Small intestine (tissue), 7 donors: Measurements from ENCODE around the gene PPP1R14C. TPM values are rescaled to one million over a fixed set of nuclear protein-coding genes. Genes with fewer than 3 reads are reported as not detected.

Source experiments
- DNase-seq, 2 donors: peaks; one replicate each; pipeline versions ENCODE4 v3.0.0 to v3.0.0-alpha.2; 2013
- FAIRE-seq: peaks from 2 replicates; lab custom pipeline; 2012; peaks lifted over from hg19 to GRCh38; lab: Jason Lieb, UNC
- H3K27ac ChIP-seq, 3 donors: one replicate each; pipeline ENCODE4 v1.5.1; 2013; ENCODE audit warnings: low read length in 2 of 3, mild to moderate bottlenecking in 2 of 3, control low read depth in 1 of 3, inconsistent platforms in 1 of 3, low read depth in 1 of 3, moderate library complexity in 1 of 3
- H3K27me3 ChIP-seq, 3 donors: one replicate each; pipeline ENCODE4 v1.6.1; 2013; ENCODE audit warnings: low read length in 3 of 3, inconsistent platforms in 1 of 3; ENCODE audit not compliant: control insufficient read depth in 3 of 3, insufficient read depth in 3 of 3
- H3K36me3 ChIP-seq, 3 donors: one replicate each; pipeline ENCODE4 v1.6.1; 2013; ENCODE audit warnings: low read length in 3 of 3, inconsistent platforms in 1 of 3, low read depth in 1 of 3, mild to moderate bottlenecking in 1 of 3, moderate library complexity in 1 of 3; ENCODE audit not compliant: control insufficient read depth in 3 of 3, insufficient read depth in 2 of 3
- H3K4me1 ChIP-seq, 3 donors: one replicate each; pipeline ENCODE4 v1.6.1; 2013; ENCODE audit warnings: low read length in 2 of 3, inconsistent platforms in 1 of 3, low read depth in 1 of 3, mild to moderate bottlenecking in 1 of 3, moderate library complexity in 1 of 3; ENCODE audit not compliant: control insufficient read depth in 3 of 3, insufficient read depth in 2 of 3
- H3K4me3 ChIP-seq, 3 donors: one replicate each; pipeline ENCODE4 v1.5.1; 2013; ENCODE audit warnings: low read length in 3 of 3, control low read depth in 1 of 3, inconsistent platforms in 1 of 3, low read depth in 1 of 3, mild to moderate bottlenecking in 1 of 3, moderate library complexity in 1 of 3
- H3K9me3 ChIP-seq, 2 donors: one replicate each; pipeline ENCODE4 v1.6.1; 2013; ENCODE audit warnings: low read depth in 1 of 2, low read length in 1 of 2; ENCODE audit not compliant: control insufficient read depth in 2 of 2, insufficient read depth in 1 of 2
- WGBS, 3 donors: extraction: QIAGEN DNeasy Blood & Tissue Kit; methylation state at CpG; one replicate each; pipeline ENCODE4 v1.1.7; 2013; 5-methylcytosine and 5-hydroxymethylcytosine counted together
- polyA plus RNA-seq, 4 donors: library from polyadenylated mRNA; stranded (reverse) in 3 of 4; unstranded in 1 of 4; fragments of 200-250 nt in 3 of 4; fragments of 120-200 nt in 1 of 4; gene quantifications; one replicate each; pipeline versions ENCODE4 v1.2.1 to v1.2.3, GENCODE V29; 2013
- donor health status: healthy with polysubstance abuse.
- donor health status: control.
- donor health status: control.
- donor health status: Bipolar disorder and iron deficiency.
- donor health status: healthy.

The PPP1R14C gene
- polyA plus RNA-seq, 4 donors = 2.4 to 14.3 (median 11.5) TPM

DNA sequence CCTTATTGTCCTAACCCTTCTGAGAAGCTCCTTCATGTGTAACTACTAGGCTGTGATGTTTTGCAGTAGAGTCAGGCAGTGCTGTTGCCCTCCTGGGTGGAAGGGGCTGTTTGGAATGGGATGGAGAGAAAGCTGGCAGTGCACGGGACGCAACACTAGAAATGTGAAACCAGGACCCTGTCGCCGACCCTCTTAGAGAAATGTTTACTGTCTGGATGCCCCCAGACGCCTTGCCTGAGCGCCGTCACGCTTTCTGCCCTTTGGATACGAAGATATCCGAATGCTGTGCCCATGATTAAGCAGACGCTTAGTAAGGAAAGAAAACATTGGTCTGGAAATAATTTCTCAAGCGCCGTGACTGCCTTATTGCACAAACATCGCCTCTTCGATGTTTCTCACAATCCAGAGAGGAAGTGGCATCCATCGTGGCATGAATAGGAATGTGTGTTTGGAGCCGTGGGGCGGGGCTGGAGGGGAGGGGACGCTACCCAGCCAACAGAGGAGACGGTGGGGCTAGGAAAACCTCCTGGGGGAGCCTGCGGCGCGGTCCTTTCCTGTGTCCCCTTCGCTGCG lies 661 bp upstream of the PPP1R14C start:
- H3K27me3 ChIP-seq = peaks cover 4 to 60% (median 14%) of the 10 kb centered on the region in 3 donors
- WGBS, 3 donors = 5 to 8% (median 7%) methylated on average over 25 of the region's 25 CpGs
- peak in 1 of 2 donors; percentile 43 for DNase-seq

DNA sequence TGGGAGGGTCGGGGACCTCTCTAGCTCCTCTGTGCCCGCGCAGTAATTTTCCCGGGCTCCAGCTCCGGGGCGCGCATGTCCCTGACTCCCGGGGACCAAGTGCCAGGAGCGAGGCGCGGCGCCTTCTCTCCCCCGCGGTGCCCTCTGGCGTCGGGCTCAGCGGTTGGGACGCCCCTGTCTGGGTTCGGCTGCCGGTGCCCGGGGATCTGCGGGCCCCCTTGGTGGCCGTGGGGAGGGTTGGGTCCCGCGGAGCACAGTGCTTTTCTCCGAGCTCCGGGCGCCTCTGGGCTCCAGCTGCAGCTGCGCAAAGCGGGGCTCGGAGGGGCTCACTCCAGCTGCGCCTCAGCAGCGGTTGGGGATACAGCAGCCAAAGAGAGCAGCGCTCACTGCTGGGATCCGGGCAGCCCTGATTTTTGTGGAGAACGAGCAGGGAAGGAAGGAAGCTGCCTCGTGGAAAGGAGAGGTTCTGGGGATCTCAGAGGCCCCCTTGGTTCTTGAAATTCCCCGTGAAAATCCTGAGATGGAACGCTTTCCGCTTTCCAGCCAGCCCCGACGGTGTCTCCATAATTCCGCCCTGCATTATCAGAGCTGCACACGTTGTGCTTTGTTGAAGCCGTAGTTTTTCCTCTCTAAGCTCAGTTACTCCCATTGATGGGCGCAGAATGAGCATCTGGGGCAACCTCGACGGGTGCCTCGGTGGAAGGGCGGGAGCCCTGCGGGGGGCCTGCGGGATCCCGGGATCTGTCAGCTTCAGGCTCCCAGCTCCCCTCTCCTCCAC lies 861 bp downstream of the PPP1R14C start:
- WGBS, 3 donors = 2 to 3% (median 2%) methylated on average over 47 to 53 of the region's 53 CpGs
- Histone ChIP-seq H3K4me3 (peak overlapping the region; percentile 35 to 76 (median 57)), H3K36me3 (no peaks in the 10 kb centered on the region), H3K27ac (no peak overlapping the region), H3K27me3 (peaks cover 4 to 62% (median 14%) of the 10 kb centered on the region in 3 donors), H3K9me3 (no peaks in the 10 kb centered on the region), H3K4me1 (peaks cover 0 to 9% (median 3%) of the 10 kb centered on the region in 3 donors)
- DNase-seq (peak; percentile 27 to 51), FAIRE-seq (no peak)

More for the DNA sequence above, 661 bp upstream of the PPP1R14C start:
- H3K4me1 ChIP-seq = peaks cover 0 to 9% (median 3%) of the 10 kb centered on the region in 3 donors
- H3K27ac ChIP-seq = no peak overlapping the region
- no peaks in the 10 kb centered on the region for H3K36me3 ChIP-seq
- H3K9me3 ChIP-seq = no peaks in the 10 kb centered on the region
- H3K4me3 ChIP-seq = peak overlapping the region; percentile 37 to 76 (median 39)
- FAIRE-seq = no peak

DNA sequence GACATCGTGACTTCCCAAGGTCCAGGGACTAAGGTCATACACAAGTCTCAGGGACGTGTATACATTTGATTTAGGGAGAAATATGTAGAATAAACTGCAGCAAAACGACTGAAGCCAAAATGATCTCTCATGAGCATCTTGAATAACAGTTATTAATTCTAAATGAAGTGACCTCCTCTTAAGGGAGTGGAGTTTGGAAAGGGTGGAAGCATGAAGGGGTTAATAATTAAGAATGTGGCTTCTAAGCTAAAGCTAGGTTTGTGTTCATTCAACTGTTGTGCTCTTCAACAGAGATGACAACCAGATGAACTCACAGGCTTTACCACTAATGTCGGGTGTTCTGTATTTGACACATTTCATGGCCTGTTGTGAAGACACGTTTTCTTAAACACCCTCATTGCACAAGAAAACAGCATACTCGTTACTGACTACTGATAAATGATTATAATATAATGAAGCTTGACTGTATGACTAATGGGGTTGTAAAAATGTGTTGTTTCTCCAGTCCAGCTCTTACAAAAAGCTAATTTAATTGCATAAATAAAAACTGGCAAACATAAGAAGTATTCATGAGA lies 1.5 kb downstream of the PPP1R14C start:
- Histone ChIP-seq H3K36me3 (no peaks in the 10 kb centered on the region), H3K9me3 (no peaks in the 10 kb centered on the region), H3K4me1 (peaks cover 0 to 9% (median 3%) of the 10 kb centered on the region in 3 donors), H3K27me3 (peaks cover 4 to 60% (median 14%) of the 10 kb centered on the region in 3 donors), H3K4me3 (peak overlapping the region in 1 of 3 donors; percentile 76), H3K27ac (no peak overlapping the region)
- WGBS, 3 donors = 7 to 20% (median 14%) methylated on average over 6 of the region's 6 CpGs
- DNase-seq = no peak
- FAIRE-seq = no peak

DNA sequence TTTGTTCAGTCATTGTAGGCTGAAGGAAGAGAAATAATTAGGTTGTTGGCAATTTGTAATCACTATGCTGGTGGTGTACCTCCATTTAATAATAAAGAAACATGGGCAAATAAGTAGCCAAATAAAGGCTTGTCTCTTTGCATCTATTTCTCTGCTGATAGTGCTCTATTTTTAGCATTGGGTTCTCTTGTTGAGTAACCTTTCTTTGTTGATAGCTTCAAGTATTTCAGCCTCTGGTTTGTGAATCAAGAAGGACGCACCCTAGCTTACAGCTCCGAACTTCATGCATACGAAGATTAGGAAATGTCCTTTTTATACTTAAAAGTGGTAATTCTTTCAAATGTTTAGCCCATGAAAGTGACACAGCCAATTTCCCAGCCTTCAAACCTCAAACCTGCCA lies 2.6 kb downstream of the PPP1R14C start:
- FAIRE-seq (no peak), DNase-seq (no peak)
- Histone ChIP-seq H3K9me3 (no peaks in the 10 kb centered on the region), H3K27ac (no peak overlapping the region), H3K27me3 (peaks cover 4 to 63% (median 14%) of the 10 kb centered on the region in 3 donors), H3K36me3 (no peaks in the 10 kb centered on the region), H3K4me3 (no peak overlapping the region), H3K4me1 (peaks cover 0 to 9% (median 3%) of the 10 kb centered on the region in 3 donors)
- 66 to 87% (median 75%) methylated on average over 3 of the region's 3 CpGs for WGBS, 3 donors

DNA sequence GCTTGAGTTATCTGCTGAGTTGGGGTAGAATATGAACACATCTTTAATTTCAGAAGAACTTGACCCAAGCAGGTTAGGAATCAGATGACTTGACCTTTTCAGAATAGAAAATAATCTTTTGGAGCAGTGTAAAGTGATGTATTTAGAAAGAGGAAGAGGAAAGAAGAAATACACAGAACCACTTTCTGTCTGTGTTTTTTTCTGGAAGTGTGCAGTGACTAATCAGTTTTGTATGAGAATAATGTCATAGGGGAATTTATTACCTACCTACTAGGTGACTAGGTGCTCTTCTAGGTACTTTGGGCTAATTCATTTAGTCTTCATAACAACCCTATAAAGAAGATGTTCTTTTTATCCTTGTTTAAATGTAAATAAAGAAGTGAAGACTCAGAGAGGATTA lies 3.0 kb downstream of the PPP1R14C start:
- Histone ChIP-seq H3K27me3 (peaks cover 4 to 63% (median 14%) of the 10 kb centered on the region in 3 donors), H3K27ac (no peak overlapping the region), H3K9me3 (no peaks in the 10 kb centered on the region), H3K4me3 (no peak overlapping the region), H3K4me1 (peaks cover 2 to 9% (median 3%) of the 10 kb centered on the region in 3 donors), H3K36me3 (no peaks in the 10 kb centered on the region)
- FAIRE-seq (no peak), DNase-seq (no peak)

DNA sequence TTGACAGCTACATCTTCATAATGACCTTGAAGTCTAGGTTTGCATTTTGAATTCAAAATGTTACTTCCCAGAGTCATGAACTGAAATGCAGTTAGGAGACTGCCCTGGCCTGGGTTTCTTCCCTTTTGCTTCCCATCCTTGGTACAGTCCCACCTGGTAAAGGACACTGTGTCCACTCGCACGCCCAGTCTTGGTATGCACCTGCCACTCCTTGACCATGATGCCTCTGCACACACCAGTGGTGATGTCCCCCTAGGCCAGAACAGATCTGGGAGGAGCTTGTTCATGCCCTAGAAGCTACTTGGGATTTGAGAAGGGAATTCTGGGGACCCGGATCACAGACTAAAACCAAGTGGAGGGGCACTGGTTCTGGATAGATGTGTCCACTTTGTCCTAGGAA lies 3.6 kb downstream of the PPP1R14C start:
- Histone ChIP-seq H3K36me3 (no peaks in the 10 kb centered on the region), H3K4me1 (peaks cover 3 to 12% (median 4%) of the 10 kb centered on the region in 3 donors), H3K4me3 (no peak overlapping the region), H3K9me3 (no peaks in the 10 kb centered on the region), H3K27ac (no peak overlapping the region), H3K27me3 (peaks cover 4 to 62% (median 10%) of the 10 kb centered on the region in 3 donors)
- 86 to 94% (median 93%) methylated on average over 3 of the region's 3 CpGs for WGBS, 3 donors
- FAIRE-seq (no peak), DNase-seq (no peak)

DNA sequence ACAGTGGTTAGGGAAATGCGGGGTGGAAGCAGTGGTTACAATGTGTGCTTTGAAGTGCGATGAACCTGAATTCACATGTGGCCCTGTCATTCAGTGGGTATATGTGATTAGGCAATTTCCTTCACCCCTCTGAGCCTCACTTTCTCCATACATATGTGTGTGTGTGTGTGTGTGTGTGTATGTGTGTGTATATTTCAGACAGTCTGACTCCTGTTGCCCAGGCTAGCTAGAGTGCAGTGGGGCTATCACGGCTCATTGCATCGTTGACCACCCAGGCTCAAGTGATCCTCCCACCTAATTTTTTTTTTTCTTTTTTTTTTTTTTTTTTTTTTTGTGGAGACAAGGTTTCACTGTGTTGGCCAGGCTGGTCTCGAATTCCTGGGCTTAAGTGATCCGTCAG lies 6.3 kb downstream of the PPP1R14C start:
- H3K4me1 ChIP-seq = peaks cover 0 to 18% (median 4%) of the 10 kb centered on the region in 3 donors
- no peak for FAIRE-seq
- H3K4me3 ChIP-seq = no peak overlapping the region
- no peak for DNase-seq
- 80 to 89% (median 88%) methylated on average over 6 of the region's 6 CpGs for WGBS, 3 donors
- H3K27ac ChIP-seq = no peak overlapping the region
- H3K36me3 ChIP-seq = no peaks in the 10 kb centered on the region
- H3K27me3 ChIP-seq = peaks cover 0 to 38% (median 5%) of the 10 kb centered on the region in 3 donors
- H3K9me3 ChIP-seq = no peaks in the 10 kb centered on the region

DNA sequence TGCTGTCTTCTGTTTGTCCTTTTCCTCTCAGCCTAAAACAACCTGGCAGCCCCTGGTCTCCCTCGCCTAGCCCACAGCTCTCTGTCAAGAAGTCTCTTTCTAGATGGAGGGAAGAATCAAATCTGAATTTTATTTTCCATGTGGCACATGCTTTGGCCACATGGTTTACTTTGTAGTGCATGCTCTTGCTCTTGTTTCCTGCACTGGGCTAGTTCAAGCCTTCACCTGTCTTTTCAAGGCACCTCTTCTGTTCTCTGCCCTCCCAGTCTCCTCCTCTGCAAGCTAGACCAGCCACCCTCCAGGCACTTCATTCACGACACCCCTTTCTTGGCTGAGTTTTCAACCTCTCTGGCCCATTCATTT lies 7.6 kb downstream of the PPP1R14C start:
- FAIRE-seq (no peak), DNase-seq (no peak)
- peaks cover 0 to 18% (median 4%) of the 10 kb centered on the region in 3 donors for H3K4me1 ChIP-seq
- no peak overlapping the region for H3K27ac ChIP-seq
- H3K27me3 ChIP-seq = peaks cover 0 to 30% (median 4%) of the 10 kb centered on the region in 3 donors
- H3K4me3 ChIP-seq = no peak overlapping the region
- H3K9me3 ChIP-seq = no peaks in the 10 kb centered on the region
- WGBS, 3 donors = 71 to 86% (median 75%) methylated on average over 2 of the region's 2 CpGs
- no peaks in the 10 kb centered on the region for H3K36me3 ChIP-seq
